Occipital lobe (tissue), 2 donors: Measurements from ENCODE around the gene GNA12. TPM values are rescaled to one million over a fixed set of nuclear protein-coding genes. Genes with fewer than 3 reads are reported as not detected.

Source experiments
- DNase-seq: peaks from one replicate; lab custom pipeline; 2025; lab: John Stamatoyannopoulos, UW
- total RNA-seq: library from RNA; depleted of rRNA; stranded (reverse); fragments of >200 nt; gene quantifications from one replicate; pipeline ENCODE4 v1.2.3, GENCODE V29; 2014

The GNA12 gene
- 15.3 TPM for total RNA-seq

- peak; percentile 99 for DNase-seq
Measured at GRCh38 chr7:2844153-2845033, at the start of gene GNA12. Gene GNA12 (minus strand): TSS chr7:2844308. CDS start chr7:2844161, 147 bp downstream.

- DNase-seq: no peak
Measured at GRCh38 chr7:2893411-2893861, 49.3 kb upstream of the GNA12 start.

DNA sequence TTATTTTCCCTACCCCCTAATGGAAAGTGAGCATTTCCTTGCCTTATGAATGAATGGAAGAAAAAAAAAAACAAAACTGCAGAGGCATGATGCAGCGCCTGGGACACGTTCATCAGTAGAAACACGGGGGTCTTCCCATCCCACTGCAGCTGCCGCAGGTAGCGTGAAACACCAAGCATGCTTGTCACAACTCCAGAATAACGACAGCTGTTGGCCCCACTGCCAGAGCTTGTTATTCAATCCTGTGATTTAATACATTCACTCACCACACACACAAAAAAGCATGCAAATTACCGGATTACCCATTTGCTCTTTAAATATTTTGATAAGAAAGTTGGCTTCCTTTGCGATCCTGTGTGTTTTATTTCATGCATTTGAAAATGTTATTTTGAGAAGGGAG, 48.4 kb upstream of the GNA12 start:
- DNase-seq: no peak

DNA sequence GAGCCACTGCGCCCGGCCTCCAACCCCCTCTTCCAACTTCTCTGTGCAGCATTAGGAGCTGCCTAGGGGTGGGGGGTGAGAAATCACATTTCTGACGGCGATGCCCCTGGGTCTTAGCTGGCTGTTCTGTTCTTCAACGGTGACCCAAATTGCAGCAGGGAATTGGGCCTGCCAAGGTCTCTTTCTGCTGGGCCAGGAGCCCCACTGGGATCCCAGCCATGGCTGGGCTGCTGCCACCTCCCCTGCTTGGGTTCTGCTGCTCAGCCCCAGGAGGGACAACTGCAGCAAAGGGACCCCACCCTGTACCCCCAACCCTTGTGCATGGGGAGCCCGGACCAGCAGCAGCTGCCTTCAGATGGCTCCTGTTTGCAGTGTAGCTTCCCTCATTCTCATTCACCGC, 43.7 kb upstream of the GNA12 start:
- DNase-seq: no peak

DNA sequence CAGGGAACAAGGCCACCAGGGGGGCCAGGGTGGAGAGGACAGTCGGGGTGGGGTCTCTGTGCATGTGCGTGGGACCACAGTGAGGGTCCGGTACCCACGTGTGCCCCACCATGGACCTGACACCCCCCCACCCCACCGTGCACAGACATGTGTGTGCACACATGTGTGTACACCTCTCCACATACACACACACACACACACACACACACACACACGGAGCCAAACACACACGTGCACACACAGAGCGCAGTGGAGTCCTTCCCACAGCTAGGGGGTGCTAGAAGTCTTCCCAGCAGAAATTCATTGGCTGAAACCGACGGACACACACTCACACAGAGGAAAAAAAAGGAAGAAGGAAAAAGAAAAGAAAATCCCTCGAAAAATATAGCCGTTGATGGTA, 42.8 kb upstream of the GNA12 start:
- DNase-seq: no peak

- DNase-seq: no peak
Measured at GRCh38 chr7:2886391-2886790, 42.3 kb upstream of the GNA12 start.

GRCh38 chr7:2884161-2884560, 40.1 kb upstream of the GNA12 start:
- DNase-seq: no peak

- no peak for DNase-seq
Measured at GRCh38 chr7:2883101-2883500, 39.0 kb upstream of the GNA12 start.

DNA sequence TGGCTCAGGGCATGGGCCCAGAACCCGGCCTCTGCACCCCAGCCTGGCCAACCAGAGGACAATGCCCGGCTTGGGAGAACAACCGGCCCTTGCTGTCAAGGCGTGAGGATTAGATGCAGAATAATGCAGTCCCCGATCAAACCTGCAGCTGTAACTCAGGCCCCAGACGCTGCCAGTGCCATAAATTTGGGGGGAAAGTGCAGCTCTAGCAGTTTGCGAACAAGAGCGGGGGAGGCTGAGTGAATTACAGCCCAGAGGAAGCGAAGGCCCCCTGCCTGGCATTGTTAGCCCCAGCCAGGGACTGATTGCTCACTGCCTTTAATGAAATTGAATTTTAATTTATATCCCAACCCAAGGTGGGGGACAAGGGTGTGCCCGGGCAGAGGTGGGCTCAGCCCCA, 38.0 kb upstream of the GNA12 start:
- DNase-seq: no peak

DNA sequence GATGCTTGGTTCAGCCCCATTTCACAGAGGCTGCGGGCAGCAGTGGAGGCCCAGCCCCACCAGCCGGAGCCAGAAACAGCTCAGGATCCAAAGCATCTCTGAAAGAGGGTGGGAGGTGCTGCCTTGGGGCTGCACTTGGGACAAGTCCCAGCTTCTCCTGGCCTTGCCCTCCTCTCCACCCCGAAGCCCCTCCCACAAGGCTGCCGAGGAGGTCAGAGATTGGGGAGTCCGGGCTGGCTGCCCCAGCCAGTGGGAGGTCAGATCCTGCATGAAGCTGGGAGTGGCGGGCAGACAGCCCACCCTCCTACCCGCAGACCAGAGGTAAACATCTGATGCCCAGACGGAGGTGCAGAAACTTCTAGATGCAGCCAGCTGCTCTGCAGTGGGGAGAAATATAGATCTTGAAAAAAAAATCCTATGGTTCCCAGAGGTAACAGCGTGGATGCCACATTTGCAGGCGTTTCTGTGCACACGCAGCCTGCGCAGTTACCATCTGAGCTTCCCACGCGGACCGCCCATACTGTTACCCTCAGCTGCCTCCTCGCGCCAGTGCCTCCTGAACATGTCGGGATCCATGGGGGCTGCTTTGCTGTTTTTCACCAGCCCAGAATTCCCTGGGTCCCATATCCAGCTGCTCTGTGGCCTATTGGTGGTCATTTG, 36.9 kb upstream of the GNA12 start:
- no peak for DNase-seq

GRCh38 chr7:2880051-2880450, 35.9 kb upstream of the GNA12 start:
- no peak for DNase-seq

GRCh38 chr7:2879354-2879753, 35.2 kb upstream of the GNA12 start:
- DNase-seq: no peak

GRCh38 chr7:2878306-2878705, 34.2 kb upstream of the GNA12 start:
- DNase-seq: no peak

GRCh38 chr7:2876031-2876731, 32.1 kb upstream of the GNA12 start:
- DNase-seq: no peak

GRCh38 chr7:2873686-2874551, 29.8 kb upstream of the GNA12 start:
- peak; percentile 28 for DNase-seq

DNA sequence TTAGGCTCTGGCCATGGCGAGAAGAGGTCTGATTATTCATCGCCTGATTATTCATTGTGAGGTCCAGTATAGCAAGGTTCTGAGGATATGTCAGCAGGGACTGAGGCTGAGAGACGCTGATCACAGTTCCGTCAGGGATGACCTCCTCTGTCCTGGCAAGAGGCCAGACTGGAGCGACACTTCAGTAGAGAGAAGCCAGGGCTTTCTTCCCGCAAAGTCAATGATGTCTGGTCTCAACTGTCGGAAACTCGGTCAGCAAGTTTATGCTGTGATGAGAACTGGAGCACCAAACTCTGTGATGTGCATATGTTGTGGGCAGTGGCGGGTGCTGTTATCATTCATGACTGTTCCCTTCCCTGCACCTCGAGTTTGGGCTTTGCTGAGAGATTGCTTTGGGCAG, 29.0 kb upstream of the GNA12 start:
- DNase-seq: no peak

DNA sequence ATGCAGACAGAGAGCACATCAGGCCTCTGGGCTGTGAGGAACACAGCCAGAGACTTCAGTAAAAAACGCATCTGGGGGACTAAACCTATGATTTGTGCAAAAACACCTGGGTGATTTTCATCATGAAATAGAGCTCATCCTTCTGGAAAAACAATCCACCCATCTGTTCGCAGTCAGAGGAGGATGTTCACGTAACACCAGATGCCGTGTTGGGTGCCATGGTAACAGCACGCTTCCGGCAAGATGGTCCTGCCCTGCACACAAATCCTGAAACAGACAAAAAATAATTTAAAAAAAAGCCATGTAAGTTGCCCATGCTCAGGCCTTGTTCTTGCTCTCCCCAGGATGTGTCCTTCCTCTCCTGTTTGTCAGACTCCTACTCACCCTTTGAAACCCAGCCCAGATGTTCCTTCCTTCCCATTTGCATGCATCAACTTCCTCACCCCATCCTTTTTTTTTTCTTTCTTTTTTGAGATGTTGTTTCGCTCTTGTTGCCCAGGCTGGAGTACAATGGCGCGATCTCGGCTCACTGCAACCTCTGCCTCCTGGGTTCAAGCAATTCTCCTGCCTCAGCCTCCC, 28.3 kb upstream of the GNA12 start:
- no peak for DNase-seq

DNA sequence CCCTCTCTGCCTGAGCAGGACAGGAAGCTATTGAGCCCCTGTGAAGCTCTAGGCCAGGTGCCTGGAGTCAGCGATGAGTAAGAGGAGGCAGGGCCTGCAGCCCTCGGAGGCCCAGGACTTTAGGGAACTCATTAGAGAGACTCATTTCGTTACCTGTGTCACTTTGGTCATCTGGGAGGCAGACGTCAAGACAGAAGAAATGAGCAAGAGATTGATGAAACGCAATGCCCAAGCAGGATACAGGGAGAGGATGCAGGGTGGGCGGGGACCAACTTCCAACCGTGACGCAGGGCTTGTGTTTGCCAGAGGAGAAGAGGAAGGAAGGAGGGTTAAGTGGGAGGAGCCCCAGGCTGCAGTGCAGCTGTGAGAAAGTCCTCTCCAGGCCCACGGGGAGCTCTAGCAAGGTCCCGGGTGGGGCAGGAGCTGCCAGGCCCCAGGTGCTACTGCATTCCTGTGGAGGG, 26.4 kb upstream of the GNA12 start:
- DNase-seq: no peak

GRCh38 chr7:2869981-2870380, 25.9 kb upstream of the GNA12 start:
- DNase-seq: no peak

- DNase-seq: no peak
Measured at GRCh38 chr7:2866601-2867000, 22.5 kb upstream of the GNA12 start.
